HEK293 (cell line): Measurements from ENCODE around the gene HSCB.
A peak's percentile ranks its signal among the peaks of the same experiment; 100 is the strongest.

ENCODE experiments used
- ATF2 ChIP-seq: fragments of 450-650 bp; formaldehyde crosslinking; IDR thresholded peaks from 2 replicates; pipeline ENCODE4 v1.5.1; 2016; ENCODE audit warnings: missing biosample characterization, missing genetic modification characterization, low read depth
- KLF1 ChIP-seq: fragments of 450-650 bp; formaldehyde crosslinking; IDR thresholded peaks from 2 replicates; pipeline ENCODE4 v1.5.1; 2016; ENCODE audit warnings: missing biosample characterization, missing genetic modification characterization
- KLF10 ChIP-seq: fragments of 450-650 bp; IDR thresholded peaks from 2 replicates; pipeline ENCODE4 v1.5.1; 2018; ENCODE audit warnings: missing biosample characterization, mild to moderate bottlenecking, missing genetic modification characterization
- OVOL3 ChIP-seq: fragments of 450-650 bp; formaldehyde crosslinking; IDR thresholded peaks from 2 replicates; pipeline ENCODE4 v1.5.1; 2016; ENCODE audit warnings: missing biosample characterization, missing genetic modification characterization
- SP2 ChIP-seq: fragments of 450-650 bp; formaldehyde crosslinking; IDR thresholded peaks from 2 replicates; pipeline ENCODE4 v1.5.1; 2016; ENCODE audit warnings: missing biosample characterization, missing genetic modification characterization
- TRIM28 ChIP-seq: IDR thresholded peaks from 2 replicates; pipeline ENCODE4 v1.6.1; 2011; ENCODE audit warnings: low read length, control low read depth, borderline replicate concordance
- ZBTB1 ChIP-seq: fragments of 450-650 bp; formaldehyde crosslinking; IDR thresholded peaks from 2 replicates; pipeline ENCODE4 v1.5.1; 2016; ENCODE audit warnings: missing biosample characterization, missing genetic modification characterization
- ZBTB8A ChIP-seq: fragments of 450-650 bp; formaldehyde crosslinking; IDR thresholded peaks from 2 replicates; pipeline ENCODE4 v1.5.1; 2016; ENCODE audit warnings: missing biosample characterization, missing genetic modification characterization
- ZNF112 ChIP-seq: fragments of 450-650 bp; formaldehyde crosslinking; IDR thresholded peaks from 2 replicates; pipeline ENCODE4 v1.5.0; 2017; ENCODE audit warnings: missing biosample characterization, missing genetic modification characterization
- ZNF133 ChIP-seq: fragments of 450-650 bp; formaldehyde crosslinking; IDR thresholded peaks from 2 replicates; pipeline ENCODE4 v1.5.1; 2016; ENCODE audit warnings: missing biosample characterization, missing genetic modification characterization
- ZNF140 ChIP-seq: fragments of 450-650 bp; formaldehyde crosslinking; IDR thresholded peaks from 2 replicates; pipeline ENCODE4 v1.5.1; 2016; ENCODE audit warnings: missing biosample characterization, missing genetic modification characterization
- ZNF248 ChIP-seq: fragments of 450-650 bp; formaldehyde crosslinking; IDR thresholded peaks from 2 replicates; pipeline ENCODE4 v1.5.1; 2017; ENCODE audit warnings: missing biosample characterization, missing genetic modification characterization
- ZNF292 ChIP-seq: fragments of 450-650 bp; formaldehyde crosslinking; IDR thresholded peaks from 2 replicates; pipeline ENCODE4 v1.5.1; 2016; ENCODE audit warnings: low read depth, missing biosample characterization, missing genetic modification characterization, borderline replicate concordance
- ZNF37A ChIP-seq: fragments of 450-650 bp; IDR thresholded peaks from 2 replicates; pipeline ENCODE4 v1.5.1; 2018; ENCODE audit warnings: missing biosample characterization, missing genetic modification characterization
- ZNF391 ChIP-seq: fragments of 450-650 bp; formaldehyde crosslinking; IDR thresholded peaks from 2 replicates; pipeline ENCODE4 v1.5.1; 2016; ENCODE audit warnings: low read depth, missing biosample characterization, missing genetic modification characterization, borderline replicate concordance
- ZNF394 ChIP-seq: fragments of 450-650 bp; formaldehyde crosslinking; IDR thresholded peaks from 2 replicates; pipeline ENCODE4 v1.5.1; 2016; ENCODE audit warnings: missing biosample characterization, missing genetic modification characterization, mild to moderate bottlenecking, moderate library complexity, borderline replicate concordance
- ZNF544 ChIP-seq: fragments of 450-650 bp; formaldehyde crosslinking; IDR thresholded peaks from 2 replicates; pipeline ENCODE4 v1.5.0; 2017; ENCODE audit warnings: missing biosample characterization, missing genetic modification characterization
- ZNF610 ChIP-seq: fragments of 450-650 bp; formaldehyde crosslinking; IDR thresholded peaks from 2 replicates; pipeline ENCODE4 v1.5.1; 2016; ENCODE audit warnings: missing biosample characterization, missing genetic modification characterization, borderline replicate concordance
- ZNF621 ChIP-seq: fragments of 450-650 bp; formaldehyde crosslinking; IDR thresholded peaks from 2 replicates; pipeline ENCODE4 v1.5.1; 2017; ENCODE audit warnings: missing biosample characterization, missing genetic modification characterization
- ZNF623 ChIP-seq: fragments of 450-650 bp; formaldehyde crosslinking; IDR thresholded peaks from 2 replicates; pipeline ENCODE4 v1.5.1; 2016; ENCODE audit warnings: missing biosample characterization, missing genetic modification characterization
- ZNF639 ChIP-seq: fragments of 450-650 bp; formaldehyde crosslinking; IDR thresholded peaks from 2 replicates; pipeline ENCODE4 v1.5.1; 2016; ENCODE audit warnings: missing biosample characterization, missing genetic modification characterization
- ZNF645 ChIP-seq: fragments of 450-650 bp; formaldehyde crosslinking; IDR thresholded peaks from 2 replicates; pipeline ENCODE4; 2016; ENCODE audit warnings: missing biosample characterization, missing genetic modification characterization
- ZNF654 ChIP-seq: fragments of 450-650 bp; formaldehyde crosslinking; IDR thresholded peaks from 2 replicates; pipeline ENCODE4 v1.5.1; 2016; ENCODE audit warnings: low read depth, missing biosample characterization, missing genetic modification characterization
- ZNF670 ChIP-seq: fragments of 450-650 bp; formaldehyde crosslinking; IDR thresholded peaks from 2 replicates; pipeline ENCODE4 v1.5.1; 2016; ENCODE audit warnings: missing biosample characterization, missing genetic modification characterization, low read depth
- ZNF747 ChIP-seq: fragments of 450-650 bp; formaldehyde crosslinking; IDR thresholded peaks from 2 replicates; pipeline ENCODE4 v1.5.1; 2016; ENCODE audit warnings: missing biosample characterization, missing genetic modification characterization
- ZNF76 ChIP-seq: fragments of 450-650 bp; formaldehyde crosslinking; IDR thresholded peaks from 2 replicates; pipeline ENCODE4; 2016; ENCODE audit warnings: low read depth, missing biosample characterization, missing genetic modification characterization, borderline replicate concordance
- ZSCAN30 ChIP-seq: fragments of 450-650 bp; IDR thresholded peaks from 2 replicates; pipeline ENCODE4 v1.5.1; 2018; ENCODE audit warnings: missing biosample characterization, mild to moderate bottlenecking, missing genetic modification characterization, moderate library complexity
- ZSCAN5A ChIP-seq: fragments of 450-650 bp; formaldehyde crosslinking; IDR thresholded peaks from 2 replicates; pipeline ENCODE4 v1.5.1; 2016; ENCODE audit warnings: missing biosample characterization, missing genetic modification characterization
- TF ChIP-seq, protein P1 (sequence below): fragments of 450-650 bp; formaldehyde crosslinking; IDR thresholded peaks from 2 replicates; pipeline ENCODE4 v1.5.0; 2017; ENCODE audit warnings: missing biosample characterization, missing genetic modification characterization, borderline replicate concordance
- TF ChIP-seq, protein P2 (sequence below): fragments of 450-650 bp; formaldehyde crosslinking; IDR thresholded peaks from 2 replicates; pipeline ENCODE4 v1.5.1; 2016; ENCODE audit warnings: missing biosample characterization, missing genetic modification characterization

HSCB gene

DNA sequence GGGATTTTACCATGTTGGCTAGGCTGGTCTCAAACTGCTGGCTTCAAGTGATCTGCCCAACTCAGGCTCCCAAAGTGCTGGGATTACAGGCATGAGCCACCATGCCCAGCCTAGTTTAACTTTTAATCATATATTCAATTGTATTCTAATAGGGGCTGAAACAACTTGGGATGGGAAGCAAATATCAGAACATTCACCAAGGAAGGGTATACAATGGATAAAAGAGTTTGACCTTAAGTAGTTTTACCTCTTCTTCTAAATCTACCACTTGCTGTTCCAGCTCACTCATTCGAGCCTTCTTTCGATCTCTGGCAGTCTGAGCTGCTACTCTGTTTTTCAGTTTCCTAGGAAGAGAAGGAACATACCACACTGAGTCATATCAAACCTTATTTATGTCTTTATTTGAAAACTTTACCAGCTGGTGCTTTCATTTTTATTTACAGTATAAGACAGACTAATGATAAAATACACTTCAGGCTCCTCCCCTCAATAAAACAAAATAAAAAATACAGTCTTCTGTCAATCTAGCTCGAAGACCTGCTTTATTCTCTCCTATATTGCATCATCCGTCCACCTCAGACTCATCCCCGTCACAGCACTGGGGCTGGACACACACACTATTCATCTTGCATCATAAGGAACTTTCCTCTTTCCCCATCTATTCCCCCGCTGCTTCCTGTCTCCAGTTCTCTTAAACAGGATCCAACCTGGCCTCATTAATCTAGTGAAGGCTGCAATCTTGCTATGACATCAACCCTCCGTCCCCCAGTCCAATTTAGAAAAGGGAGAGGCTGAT, 57.2 kb downstream of the HSCB start (continued):
- TF ChIP-seq ZSCAN5A (tag by site-specific recombination) (no peak), ZNF292 (tag by site-specific recombination) (no peak), ZNF623 (tag by site-specific recombination) (0 out of 2 replicates have a peak, but pooled peaks have one; percentile 4), ZNF670 (tag by site-specific recombination) (no peak), ZNF639 (tag by site-specific recombination) (no peak), ATF2 (peak; percentile 93), ZSCAN30 (tag by site-specific recombination) (peak; percentile 79; the same call in 1 of the 2 replicates), ZNF391 (tag by site-specific recombination) (no peak), ZNF610 (0 out of 2 replicates have a peak, but pooled peaks have one; percentile 48), ZNF747 (tag by site-specific recombination) (no peak), ZNF140 (tag by site-specific recombination) (no peak), ZNF645 (tag by site-specific recombination) (no peak), ZNF37A (tag by site-specific recombination) (no peak), ZNF621 (no peak), ZNF654 (no peak), ZNF248 (tag by site-specific recombination) (no peak), ZNF112 (tag by site-specific recombination) (no peak), ZBTB8A (tag by site-specific recombination) (no peak), KLF1 (tag by site-specific recombination) (peak; percentile 69), ZBTB1 (tag by site-specific recombination) (no peak), ZNF544 (tag by site-specific recombination) (no peak), ZNF133 (tag by site-specific recombination) (no peak), OVOL3 (tag by site-specific recombination) (no peak), TRIM28 (no peak), ZNF76 (tag by site-specific recombination) (no peak), KLF10 (tag by site-specific recombination) (no peak), ZNF394 (tag by site-specific recombination) (no peak; the same call in 1 of the 2 replicates), SP2 (0 out of 2 replicates have a peak, but pooled peaks have one; percentile 33)
- TF ChIP-seq, protein P1, sequence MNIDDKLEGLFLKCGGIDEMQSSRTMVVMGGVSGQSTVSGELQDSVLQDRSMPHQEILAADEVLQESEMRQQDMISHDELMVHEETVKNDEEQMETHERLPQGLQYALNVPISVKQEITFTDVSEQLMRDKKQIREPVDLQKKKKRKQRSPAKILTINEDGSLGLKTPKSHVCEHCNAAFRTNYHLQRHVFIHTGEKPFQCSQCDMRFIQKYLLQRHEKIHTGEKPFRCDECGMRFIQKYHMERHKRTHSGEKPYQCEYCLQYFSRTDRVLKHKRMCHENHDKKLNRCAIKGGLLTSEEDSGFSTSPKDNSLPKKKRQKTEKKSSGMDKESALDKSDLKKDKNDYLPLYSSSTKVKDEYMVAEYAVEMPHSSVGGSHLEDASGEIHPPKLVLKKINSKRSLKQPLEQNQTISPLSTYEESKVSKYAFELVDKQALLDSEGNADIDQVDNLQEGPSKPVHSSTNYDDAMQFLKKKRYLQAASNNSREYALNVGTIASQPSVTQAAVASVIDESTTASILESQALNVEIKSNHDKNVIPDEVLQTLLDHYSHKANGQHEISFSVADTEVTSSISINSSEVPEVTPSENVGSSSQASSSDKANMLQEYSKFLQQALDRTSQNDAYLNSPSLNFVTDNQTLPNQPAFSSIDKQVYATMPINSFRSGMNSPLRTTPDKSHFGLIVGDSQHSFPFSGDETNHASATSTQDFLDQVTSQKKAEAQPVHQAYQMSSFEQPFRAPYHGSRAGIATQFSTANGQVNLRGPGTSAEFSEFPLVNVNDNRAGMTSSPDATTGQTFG (tag by site-specific recombination), result no peak
- TF ChIP-seq, protein P2, sequence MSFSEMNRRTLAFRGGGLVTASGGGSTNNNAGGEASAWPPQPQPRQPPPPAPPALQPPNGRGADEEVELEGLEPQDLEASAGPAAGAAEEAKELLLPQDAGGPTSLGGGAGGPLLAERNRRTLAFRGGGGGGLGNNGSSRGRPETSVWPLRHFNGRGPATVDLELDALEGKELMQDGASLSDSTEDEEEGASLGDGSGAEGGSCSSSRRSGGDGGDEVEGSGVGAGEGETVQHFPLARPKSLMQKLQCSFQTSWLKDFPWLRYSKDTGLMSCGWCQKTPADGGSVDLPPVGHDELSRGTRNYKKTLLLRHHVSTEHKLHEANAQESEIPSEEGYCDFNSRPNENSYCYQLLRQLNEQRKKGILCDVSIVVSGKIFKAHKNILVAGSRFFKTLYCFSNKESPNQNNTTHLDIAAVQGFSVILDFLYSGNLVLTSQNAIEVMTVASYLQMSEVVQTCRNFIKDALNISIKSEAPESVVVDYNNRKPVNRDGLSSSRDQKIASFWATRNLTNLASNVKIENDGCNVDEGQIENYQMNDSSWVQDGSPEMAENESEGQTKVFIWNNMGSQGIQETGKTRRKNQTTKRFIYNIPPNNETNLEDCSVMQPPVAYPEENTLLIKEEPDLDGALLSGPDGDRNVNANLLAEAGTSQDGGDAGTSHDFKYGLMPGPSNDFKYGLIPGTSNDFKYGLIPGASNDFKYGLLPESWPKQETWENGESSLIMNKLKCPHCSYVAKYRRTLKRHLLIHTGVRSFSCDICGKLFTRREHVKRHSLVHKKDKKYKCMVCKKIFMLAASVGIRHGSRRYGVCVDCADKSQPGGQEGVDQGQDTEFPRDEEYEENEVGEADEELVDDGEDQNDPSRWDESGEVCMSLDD (tag by site-specific recombination), result 0 out of 2 replicates have a peak, but pooled peaks have one; percentile 35
